Astrocyte (in vitro differentiated cells and primary cell): Measurements from ENCODE around the gene MYL9. TPM values are rescaled to one million over a fixed set of nuclear protein-coding genes. Genes with fewer than 3 reads are reported as not detected.

Experiments used
- DNase-seq: peaks from one replicate; pipeline ENCODE4 v3.0.0-alpha.2; 2010; ENCODE audit warnings: low read depth
- FAIRE-seq: peaks from 2 replicates; lab custom pipeline; 2011; peaks lifted over from hg19 to GRCh38; lab: Jason Lieb, UNC
- H2AFZ ChIP-seq: 2 replicates; pipeline ENCODE4 v1.6.0; 2012; ENCODE audit warnings: low read depth, low read length, inconsistent platforms
- H3K27ac ChIP-seq: 2 replicates; pipeline ENCODE4 v1.5.1; 2011; ENCODE audit warnings: low read depth, low read length, inconsistent platforms
- H3K27me3 ChIP-seq: 2 replicates; pipeline ENCODE4 v1.6.0; 2011; ENCODE audit warnings: low read length, inconsistent platforms; ENCODE audit not compliant: insufficient read depth
- H3K36me3 ChIP-seq: 2 replicates; pipeline ENCODE4 v1.5.1; 2011; ENCODE audit warnings: low read length, inconsistent platforms; ENCODE audit not compliant: insufficient read depth
- H3K4me1 ChIP-seq: 2 replicates; pipeline ENCODE4 v1.5.1; 2011; ENCODE audit warnings: low read length, inconsistent platforms; ENCODE audit not compliant: insufficient read depth
- H3K4me2 ChIP-seq: 2 replicates; pipeline ENCODE4 v1.6.0; 2012; ENCODE audit warnings: low read length, inconsistent platforms
- H3K4me3 ChIP-seq: 2 replicates; pipeline ENCODE4 v1.5.1; 2011; ENCODE audit warnings: low read depth, mild to moderate bottlenecking, low read length, inconsistent platforms; ENCODE audit not compliant: insufficient read depth
- H3K79me2 ChIP-seq: 2 replicates; pipeline ENCODE4 v1.6.0; 2012; ENCODE audit warnings: mild to moderate bottlenecking, low read length, inconsistent platforms; ENCODE audit not compliant: insufficient read depth
- H3K9ac ChIP-seq: 2 replicates; pipeline ENCODE4 v1.6.0; 2012; ENCODE audit warnings: mild to moderate bottlenecking, low read length, inconsistent platforms
- H3K9me3 ChIP-seq: 2 replicates; pipeline ENCODE4 v1.5.1; 2012; ENCODE audit warnings: low read depth, mild to moderate bottlenecking, low read length, inconsistent platforms; ENCODE audit not compliant: insufficient read depth
- H4K20me1 ChIP-seq: 2 replicates; pipeline ENCODE4 v1.6.0; 2012; ENCODE audit warnings: low read length, inconsistent platforms; ENCODE audit not compliant: insufficient read depth
- H3K27ac Mint-ChIP-seq: one replicate; pipeline ENCODE4 v1.8.0; 2021; ENCODE audit warnings: mild to moderate bottlenecking, mixed read lengths; ENCODE audit not compliant: unreplicated experiment
- H3K27me3 Mint-ChIP-seq: one replicate; pipeline ENCODE4 v1.8.0; 2021; ENCODE audit warnings: low read depth, mixed read lengths; ENCODE audit not compliant: unreplicated experiment
- H3K36me3 Mint-ChIP-seq: one replicate; pipeline ENCODE4 v1.8.0; 2021; ENCODE audit warnings: low read depth, mixed read lengths; ENCODE audit not compliant: unreplicated experiment
- H3K4me1 Mint-ChIP-seq: one replicate; pipeline ENCODE4 v1.8.0; 2021; ENCODE audit warnings: low read depth, mixed read lengths; ENCODE audit not compliant: unreplicated experiment
- H3K4me3 Mint-ChIP-seq: one replicate; pipeline ENCODE4 v1.8.0; 2021; ENCODE audit warnings: mild to moderate bottlenecking, moderate library complexity, mixed read lengths; ENCODE audit not compliant: unreplicated experiment
- H3K9me3 Mint-ChIP-seq: one replicate; pipeline ENCODE4 v1.8.0; 2021; ENCODE audit warnings: mild to moderate bottlenecking, mixed read lengths; ENCODE audit not compliant: unreplicated experiment
- EZH2 ChIP-seq: IDR thresholded peaks from 2 replicates; pipeline ENCODE4 v1.6.1; 2012; ENCODE audit warnings: mild to moderate bottlenecking, low read length, inconsistent platforms; ENCODE audit not compliant: insufficient read depth
- total RNA-seq: library from RNA; stranded (reverse); gene quantifications from 2 replicates; pipeline ENCODE4 v1.2.1, GENCODE V29; 2021
- TF ChIP-seq, protein P1 (sequence below): IDR thresholded peaks from 2 replicates; pipeline ENCODE4 v1.5.1; 2011; ENCODE audit warnings: low read depth, mild to moderate bottlenecking, inconsistent platforms, low read length, moderate library complexity; ENCODE audit not compliant: insufficient read depth

MYL9 gene
- total RNA-seq, 1 donor from 2014 or later: 1,247 TPM

DNA sequence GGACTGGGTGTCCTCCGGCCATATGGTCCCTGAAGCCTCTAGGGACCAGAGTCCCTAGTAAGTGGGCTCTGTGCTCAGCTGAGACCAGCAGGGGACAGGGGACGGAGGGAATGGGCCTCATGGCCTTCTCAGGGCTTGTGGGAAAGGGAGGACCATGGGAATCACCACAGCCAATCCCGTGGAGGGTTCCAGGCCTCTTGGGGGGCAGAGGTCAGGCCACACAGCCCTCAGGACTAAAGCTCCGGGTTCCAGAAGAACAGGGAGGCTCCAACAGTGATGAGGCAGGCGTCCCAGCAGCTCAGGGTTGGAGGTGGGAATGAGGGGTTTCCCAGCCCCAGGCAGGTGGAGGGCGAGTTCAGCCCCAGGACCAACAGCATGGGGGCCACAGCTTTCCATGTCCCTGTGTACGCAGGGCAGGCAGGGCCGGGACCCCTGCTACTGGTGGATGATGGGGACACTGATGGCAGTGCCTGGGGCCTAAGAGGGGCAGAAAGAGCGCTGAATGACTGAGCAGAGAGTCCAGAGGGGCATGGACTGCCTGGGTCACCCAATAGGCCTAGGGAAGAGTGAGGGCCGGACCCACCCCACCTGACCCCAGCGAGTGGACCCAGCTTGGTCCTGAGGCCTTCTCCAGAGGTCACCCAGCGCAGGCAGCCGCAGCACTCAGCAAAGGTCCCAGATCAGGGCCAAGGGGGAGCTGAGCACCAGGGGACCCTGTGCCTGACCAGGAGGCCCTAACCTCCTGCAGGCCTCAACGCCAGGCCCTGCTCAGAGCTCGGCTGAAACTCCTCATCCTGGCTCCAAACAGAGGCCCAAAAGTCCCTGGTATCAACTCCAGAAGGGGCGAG, 8.8 kb downstream of the MYL9 start:
- TF ChIP-seq, protein P1, sequence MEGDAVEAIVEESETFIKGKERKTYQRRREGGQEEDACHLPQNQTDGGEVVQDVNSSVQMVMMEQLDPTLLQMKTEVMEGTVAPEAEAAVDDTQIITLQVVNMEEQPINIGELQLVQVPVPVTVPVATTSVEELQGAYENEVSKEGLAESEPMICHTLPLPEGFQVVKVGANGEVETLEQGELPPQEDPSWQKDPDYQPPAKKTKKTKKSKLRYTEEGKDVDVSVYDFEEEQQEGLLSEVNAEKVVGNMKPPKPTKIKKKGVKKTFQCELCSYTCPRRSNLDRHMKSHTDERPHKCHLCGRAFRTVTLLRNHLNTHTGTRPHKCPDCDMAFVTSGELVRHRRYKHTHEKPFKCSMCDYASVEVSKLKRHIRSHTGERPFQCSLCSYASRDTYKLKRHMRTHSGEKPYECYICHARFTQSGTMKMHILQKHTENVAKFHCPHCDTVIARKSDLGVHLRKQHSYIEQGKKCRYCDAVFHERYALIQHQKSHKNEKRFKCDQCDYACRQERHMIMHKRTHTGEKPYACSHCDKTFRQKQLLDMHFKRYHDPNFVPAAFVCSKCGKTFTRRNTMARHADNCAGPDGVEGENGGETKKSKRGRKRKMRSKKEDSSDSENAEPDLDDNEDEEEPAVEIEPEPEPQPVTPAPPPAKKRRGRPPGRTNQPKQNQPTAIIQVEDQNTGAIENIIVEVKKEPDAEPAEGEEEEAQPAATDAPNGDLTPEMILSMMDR: no peak
- no peak for TF ChIP-seq EZH2
- no peak for FAIRE-seq
- Histone ChIP-seq H3K27ac (no peak overlapping the region), H3K36me3 (peaks cover 30% of the 10 kb centered on the region), H3K4me2 (no peak overlapping the region), H3K79me2 (peaks cover 22% of the 10 kb centered on the region), H3K27me3 (no peaks in the 10 kb centered on the region), H3K9me3 (no peaks in the 10 kb centered on the region), H2AFZ (no peak overlapping the region), H3K4me3 (no peak overlapping the region), H3K9ac (no peak overlapping the region), H3K4me1 (peaks cover 2% of the 10 kb centered on the region), H4K20me1 (peaks cover 62% of the 10 kb centered on the region)
- H3K36me3 Mint-ChIP-seq: peaks cover 15% of the 10 kb centered on the region
- DNase-seq: no peak
- no peaks in the 10 kb centered on the region for H3K27me3 Mint-ChIP-seq
- H3K4me1 Mint-ChIP-seq: peaks cover 19% of the 10 kb centered on the region
- H3K27ac Mint-ChIP-seq: peak overlapping the region; percentile 77
- no peaks in the 10 kb centered on the region for H3K9me3 Mint-ChIP-seq
- H3K4me3 Mint-ChIP-seq: no peak overlapping the region

- Histone ChIP-seq H3K27me3 (no peaks in the 10 kb centered on the region), H2AFZ (no peak overlapping the region), H3K79me2 (peaks cover 17% of the 10 kb centered on the region), H3K27ac (no peak overlapping the region), H3K4me1 (peaks cover 2% of the 10 kb centered on the region), H4K20me1 (peaks cover 55% of the 10 kb centered on the region), H3K4me3 (no peak overlapping the region), H3K9ac (no peak overlapping the region), H3K4me2 (no peak overlapping the region), H3K36me3 (peaks cover 29% of the 10 kb centered on the region), H3K9me3 (no peaks in the 10 kb centered on the region)
- peaks cover 17% of the 10 kb centered on the region for H3K4me1 Mint-ChIP-seq
- peak overlapping the region; percentile 77 for H3K27ac Mint-ChIP-seq
- no peak for DNase-seq
- no peaks in the 10 kb centered on the region for H3K27me3 Mint-ChIP-seq
- TF ChIP-seq, protein P1: no peak
- TF ChIP-seq EZH2: no peak
- H3K4me3 Mint-ChIP-seq: no peak overlapping the region
- H3K9me3 Mint-ChIP-seq: no peaks in the 10 kb centered on the region
- FAIRE-seq: no peak
- peaks cover 15% of the 10 kb centered on the region for H3K36me3 Mint-ChIP-seq
These were observed 9.5 kb downstream of the MYL9 start for GRCh38 chr20:36550790-36551299.

- peak overlapping the region; percentile 1 for H3K4me3 Mint-ChIP-seq
- Histone ChIP-seq H3K36me3 (no peaks in the 10 kb centered on the region), H4K20me1 (peaks cover 11% of the 10 kb centered on the region), H3K9ac (no peak overlapping the region), H3K4me1 (no peaks in the 10 kb centered on the region), H3K27me3 (no peaks in the 10 kb centered on the region), H3K9me3 (no peaks in the 10 kb centered on the region), H3K4me3 (no peak overlapping the region), H3K79me2 (no peaks in the 10 kb centered on the region), H2AFZ (no peak overlapping the region), H3K27ac (no peak overlapping the region), H3K4me2 (no peak overlapping the region)
- peaks cover 2% of the 10 kb centered on the region for H3K4me1 Mint-ChIP-seq
- no peaks in the 10 kb centered on the region for H3K9me3 Mint-ChIP-seq
- peaks cover 7% of the 10 kb centered on the region for H3K36me3 Mint-ChIP-seq
- H3K27ac Mint-ChIP-seq: no peak overlapping the region
- FAIRE-seq (no peak), DNase-seq (no peak)
- TF ChIP-seq EZH2: no peak
- TF ChIP-seq, protein P1: no peak
- no peaks in the 10 kb centered on the region for H3K27me3 Mint-ChIP-seq
These were observed 13.9 kb downstream of the MYL9 start for GRCh38 chr20:36555248-36555647.
